ENCODE data around the gene DUT. TPM values are rescaled to one million over a fixed set of nuclear protein-coding genes. Genes with fewer than 3 reads are reported as not detected.

The DUT gene
- total RNA-seq (2022; extraction: Qiagen RNA extraction; ENCODE audit: low read depth), result 98.5 to 128 TPM (median 110 TPM) in 5 replicates

GRCh38 chr15:48330855-48331795 lies at the start of gene DUT:
Gene DUT, plus strand, starts transcription at chr15:48331429. Its CDS starts 87 bp downstream, at chr15:48331516.

Other genes starting within 250 kb of the DUT start
- gene SLC24A5, start 210.4 kb upstream of the DUT start, total RNA-seq (2022; extraction: Qiagen RNA extraction; ENCODE audit: low read depth), result not detected in 5 replicates
- gene MYEF2, start 153.1 kb upstream of the DUT start, total RNA-seq (2022; extraction: Qiagen RNA extraction; ENCODE audit: low read depth), result 13.4 to 20.9 TPM (median 17.7 TPM) in 5 replicates
- gene CTXN2, start 139.8 kb upstream of the DUT start, total RNA-seq (2022; extraction: Qiagen RNA extraction; ENCODE audit: low read depth), result 0.02 TPM in 1 of 5 replicates, not detected in the others
- not detected in 5 replicates for gene SLC12A1, start 125.1 kb upstream of the DUT start, total RNA-seq (2022; extraction: Qiagen RNA extraction; ENCODE audit: low read depth)